ENCODE measurements around the gene TFF1.

Gene TFF1

DNA sequence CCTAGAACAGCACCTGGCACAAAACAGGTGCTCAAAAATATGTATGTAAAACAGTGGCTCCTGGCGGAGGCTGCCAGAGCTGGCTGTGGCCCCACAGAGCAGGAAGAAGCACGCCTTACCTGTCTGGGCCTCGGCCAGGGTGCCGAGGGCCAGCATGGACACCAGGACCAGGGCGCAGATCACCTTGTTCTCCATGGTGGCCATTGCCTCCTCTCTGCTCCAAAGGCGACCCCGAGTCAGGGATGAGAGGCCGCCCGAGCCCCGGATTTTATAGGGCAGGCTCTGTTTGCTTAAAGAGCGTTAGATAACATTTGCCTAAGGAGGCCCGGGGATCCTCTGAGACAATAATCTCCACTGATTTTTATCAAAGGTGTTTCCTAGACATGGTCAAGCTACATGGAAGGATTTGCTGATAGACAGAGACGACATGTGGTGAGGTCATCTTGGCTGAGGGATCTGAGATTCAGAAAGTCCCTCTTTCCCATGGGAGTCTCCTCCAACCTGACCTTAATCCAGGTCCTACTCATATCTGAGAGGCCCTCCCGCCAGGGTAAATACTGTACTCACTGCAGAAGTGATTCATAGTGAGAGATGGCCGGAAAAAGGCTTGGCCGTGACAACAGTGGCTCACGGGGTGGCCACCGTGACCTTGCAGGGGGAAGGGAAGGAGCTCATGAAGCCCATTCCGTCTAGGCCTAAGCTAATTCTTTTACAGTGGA lies at the start of gene TFF1:
TSS of gene TFF1 (minus strand) at position 244 of the 719 bp plus-strand sequence. CDS start at position 204, 40 bp downstream.
- TF ChIP-seq, protein P1, sequence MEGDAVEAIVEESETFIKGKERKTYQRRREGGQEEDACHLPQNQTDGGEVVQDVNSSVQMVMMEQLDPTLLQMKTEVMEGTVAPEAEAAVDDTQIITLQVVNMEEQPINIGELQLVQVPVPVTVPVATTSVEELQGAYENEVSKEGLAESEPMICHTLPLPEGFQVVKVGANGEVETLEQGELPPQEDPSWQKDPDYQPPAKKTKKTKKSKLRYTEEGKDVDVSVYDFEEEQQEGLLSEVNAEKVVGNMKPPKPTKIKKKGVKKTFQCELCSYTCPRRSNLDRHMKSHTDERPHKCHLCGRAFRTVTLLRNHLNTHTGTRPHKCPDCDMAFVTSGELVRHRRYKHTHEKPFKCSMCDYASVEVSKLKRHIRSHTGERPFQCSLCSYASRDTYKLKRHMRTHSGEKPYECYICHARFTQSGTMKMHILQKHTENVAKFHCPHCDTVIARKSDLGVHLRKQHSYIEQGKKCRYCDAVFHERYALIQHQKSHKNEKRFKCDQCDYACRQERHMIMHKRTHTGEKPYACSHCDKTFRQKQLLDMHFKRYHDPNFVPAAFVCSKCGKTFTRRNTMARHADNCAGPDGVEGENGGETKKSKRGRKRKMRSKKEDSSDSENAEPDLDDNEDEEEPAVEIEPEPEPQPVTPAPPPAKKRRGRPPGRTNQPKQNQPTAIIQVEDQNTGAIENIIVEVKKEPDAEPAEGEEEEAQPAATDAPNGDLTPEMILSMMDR (IDR thresholded peaks at IDR 0.05; ENCODE audit: low read depth, low read length): no peak
- no peak within 1 kb of the TSS for H3K4me3 ChIP-seq (ENCODE audit: low read depth, low read length)

DNA sequence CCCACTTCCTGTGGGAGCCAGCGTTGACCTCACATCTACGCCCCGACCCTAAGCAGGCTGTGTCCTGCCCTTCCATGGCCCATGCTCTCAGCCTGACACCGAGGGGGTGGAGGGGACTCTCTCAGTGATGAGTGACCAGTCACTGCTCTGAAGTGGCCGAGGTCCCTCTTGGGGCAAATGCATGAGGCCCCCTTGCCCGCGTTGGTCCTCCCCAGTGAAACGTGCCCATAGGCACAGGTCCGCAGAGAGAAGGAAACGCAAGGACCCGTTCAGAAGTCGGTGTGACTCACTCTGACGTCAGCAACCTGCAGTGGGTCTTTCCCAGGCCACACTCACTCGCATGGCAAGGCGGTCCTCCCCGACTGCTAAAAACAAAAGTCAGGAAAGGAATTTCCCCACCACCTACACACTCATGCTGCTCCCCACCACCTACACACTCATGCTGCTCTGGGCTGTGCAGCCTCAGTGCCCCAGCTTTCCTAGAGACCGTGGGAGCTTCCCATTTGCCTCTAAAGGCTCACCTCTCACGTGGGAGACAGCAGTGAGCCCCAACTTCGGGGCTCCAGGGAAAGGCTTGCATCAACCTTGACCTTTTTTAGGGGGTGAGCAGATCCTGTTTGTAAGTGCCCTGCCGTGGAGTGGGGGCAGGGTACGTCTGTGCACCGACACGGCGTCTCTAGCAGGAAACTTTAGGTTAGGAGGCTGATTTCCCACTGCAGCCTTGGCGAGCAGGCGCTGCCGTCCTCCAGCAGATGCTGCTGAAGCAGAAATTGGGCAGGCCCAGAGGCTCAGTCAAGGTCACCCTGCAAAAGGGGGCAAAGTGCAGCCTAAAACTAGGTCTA lies 48.8 kb upstream of the TFF1 start:
- H3K4me3 ChIP-seq (ENCODE audit: low read depth, low read length): no peak overlapping the region
- TF ChIP-seq, protein P1 (IDR thresholded peaks at IDR 0.05; ENCODE audit: low read depth, low read length): no peak

DNA sequence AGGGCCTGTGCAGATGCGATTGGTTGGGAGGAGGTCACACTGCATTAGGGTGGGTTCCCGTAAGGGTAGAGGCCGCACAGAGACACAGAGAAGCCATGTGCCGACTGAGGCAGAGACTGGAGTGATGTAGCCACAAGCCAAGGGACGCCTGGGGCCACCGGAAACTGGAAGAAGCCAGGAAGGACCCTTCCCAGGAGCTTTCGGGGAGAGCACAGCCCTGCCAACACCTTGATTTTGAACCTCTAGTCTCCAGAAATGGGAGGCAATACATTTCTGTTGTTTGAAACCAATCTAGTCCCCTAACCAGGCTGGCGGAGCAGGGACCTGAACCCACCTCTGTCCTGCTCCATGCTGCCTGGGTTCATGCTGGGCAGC lies 48.2 kb upstream of the TFF1 start:
- TF ChIP-seq, protein P1 (IDR thresholded peaks at IDR 0.05; ENCODE audit: low read depth, low read length): no peak
- H3K4me3 ChIP-seq (ENCODE audit: low read depth, low read length): no peak overlapping the region

DNA sequence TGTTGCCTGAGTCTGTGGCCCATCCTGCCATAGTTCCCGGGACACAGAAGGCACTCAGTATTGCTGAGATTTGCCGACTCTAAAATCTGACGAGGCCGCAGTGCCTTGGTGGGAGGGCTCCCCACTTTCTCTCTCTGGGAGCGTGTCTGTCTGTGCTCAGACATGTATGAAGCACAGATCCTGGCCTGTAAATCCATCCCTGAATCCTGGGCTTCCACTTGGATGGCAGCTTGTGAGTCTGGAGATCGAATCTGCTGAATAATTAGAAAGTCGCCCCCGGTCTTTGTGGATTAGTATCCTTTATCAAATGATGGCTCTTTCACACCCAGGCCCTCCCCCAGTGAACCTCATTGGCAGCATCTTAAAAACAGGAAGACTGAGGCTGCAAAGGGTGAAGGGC lies 47.7 kb upstream of the TFF1 start:
- TF ChIP-seq, protein P1 (IDR thresholded peaks at IDR 0.05; ENCODE audit: low read depth, low read length): no peak
- H3K4me3 ChIP-seq (ENCODE audit: low read depth, low read length): no peak overlapping the region

DNA sequence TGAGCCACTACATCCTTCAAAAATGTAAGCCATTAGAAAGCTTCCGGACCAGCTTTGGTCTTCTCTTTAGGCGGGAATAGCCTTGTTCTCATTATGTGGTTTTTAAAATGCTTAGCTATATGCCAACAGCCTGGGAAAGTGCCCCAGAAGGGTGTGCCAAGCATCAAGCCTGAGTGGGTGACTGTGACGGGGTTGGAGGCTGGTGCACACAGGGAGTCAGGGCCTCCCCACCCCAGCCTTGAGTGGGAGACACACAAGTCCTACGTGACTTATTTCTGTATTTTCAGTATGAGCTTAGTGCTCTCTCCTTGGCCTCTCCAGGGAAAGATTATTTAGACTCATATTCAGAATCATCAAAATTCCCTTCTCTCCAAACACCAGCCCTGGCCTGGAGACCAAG lies 47.2 kb upstream of the TFF1 start:
- no peak overlapping the region for H3K4me3 ChIP-seq (ENCODE audit: low read depth, low read length)
- TF ChIP-seq, protein P1 (IDR thresholded peaks at IDR 0.05; ENCODE audit: low read depth, low read length): no peak

DNA sequence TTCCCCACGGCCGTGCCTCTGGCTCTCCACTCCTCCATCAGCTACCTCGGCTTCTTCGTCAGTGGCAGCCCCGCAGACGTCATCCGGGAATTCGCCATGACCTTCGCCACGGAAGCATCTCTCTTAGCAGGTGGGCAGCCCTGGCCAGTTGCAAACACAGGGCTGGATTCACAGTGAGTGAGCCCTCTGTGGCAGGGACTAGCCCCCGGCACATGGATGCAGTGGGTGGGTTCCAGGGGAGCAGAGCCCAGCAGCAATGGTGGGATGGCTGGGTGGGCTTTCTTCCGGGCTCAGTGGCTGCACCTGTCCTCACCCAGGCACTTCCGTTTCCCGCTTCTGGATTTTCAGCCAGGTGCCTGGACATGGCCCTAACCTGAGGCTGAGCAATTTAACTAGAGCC lies 46.8 kb upstream of the TFF1 start:
- no peak overlapping the region for H3K4me3 ChIP-seq (ENCODE audit: low read depth, low read length)
- TF ChIP-seq, protein P1 (IDR thresholded peaks at IDR 0.05; ENCODE audit: low read depth, low read length): no peak

DNA sequence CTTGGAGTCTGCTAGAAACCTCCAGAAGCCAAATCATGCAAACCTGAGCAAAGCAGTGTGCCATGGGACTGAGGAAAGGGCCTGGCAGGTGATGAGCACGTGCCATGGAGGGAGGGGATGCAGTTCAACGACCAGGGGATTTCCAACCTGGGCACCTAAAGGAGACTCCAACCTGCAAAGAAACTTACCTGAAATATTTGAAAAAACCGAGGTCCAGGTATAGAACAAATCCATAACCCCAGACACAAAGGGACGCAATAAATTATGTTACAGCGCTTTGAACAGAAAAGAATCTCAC lies 46.2 kb upstream of the TFF1 start:
- no peak overlapping the region for H3K4me3 ChIP-seq (ENCODE audit: low read depth, low read length)
- TF ChIP-seq, protein P1 (IDR thresholded peaks at IDR 0.05; ENCODE audit: low read depth, low read length): no peak
